ENCODE data around the gene SIVA1.
"Not testable (repeated sequence)": the region's sequence is repeated elsewhere in the genome, so short reads cannot be mapped to it uniquely, and the experiment has no call there.

The SIVA1 gene

DNA sequence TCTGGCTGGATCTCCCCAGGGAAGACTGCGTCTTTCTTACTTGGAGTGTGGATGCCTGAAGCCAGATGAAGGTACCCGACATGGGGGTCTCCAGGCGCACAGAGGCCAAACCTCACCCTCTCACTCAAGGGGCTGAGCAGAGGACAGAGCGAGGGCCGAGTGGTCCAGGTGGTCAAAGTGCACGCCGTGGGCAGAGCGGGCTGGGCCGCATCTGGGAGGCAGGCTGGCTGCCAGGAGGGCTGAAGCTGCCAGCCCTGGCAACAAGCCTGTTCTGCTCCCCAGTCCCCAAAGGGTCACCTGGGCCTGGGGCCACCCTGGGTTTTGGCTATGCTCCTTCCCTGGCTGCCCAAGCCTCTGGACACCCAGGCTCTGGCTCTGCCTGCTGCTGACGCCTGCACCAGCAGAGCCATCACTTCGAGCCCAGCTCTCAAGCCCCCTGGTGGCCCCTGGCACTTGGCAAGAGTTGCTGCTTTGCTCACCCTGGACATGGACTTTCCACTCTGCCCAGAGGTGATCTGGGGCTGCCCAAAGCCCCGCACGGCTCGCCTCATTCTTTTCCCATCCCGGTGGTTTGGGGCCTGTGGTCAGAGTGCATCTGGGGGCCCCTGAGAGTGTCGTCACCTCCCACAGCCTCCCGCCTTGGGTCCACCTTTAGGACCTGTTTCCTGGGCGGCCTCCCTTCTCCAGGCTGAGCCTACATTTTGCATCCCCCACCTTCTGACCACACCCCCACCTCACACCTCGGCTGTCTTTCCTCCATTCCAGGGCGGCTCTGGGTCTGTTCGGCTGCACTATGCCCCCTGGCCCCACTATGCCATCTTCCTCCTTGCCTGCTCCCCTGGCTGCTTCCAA is 26.1 kb upstream of the SIVA1 start:
- H3K36me3 Mint-ChIP-seq, result no peaks in the 10 kb centered on the region
- no peaks in the 10 kb centered on the region for H3K4me1 Mint-ChIP-seq (ENCODE audit: low read depth)
- no peak overlapping the region for H3K27ac Mint-ChIP-seq
- H3K9me3 Mint-ChIP-seq (ENCODE audit: low read depth), result no peaks in the 10 kb centered on the region
- H3K4me3 Mint-ChIP-seq, result no peak overlapping the region
- H3K27me3 Mint-ChIP-seq, result no peaks in the 10 kb centered on the region

DNA sequence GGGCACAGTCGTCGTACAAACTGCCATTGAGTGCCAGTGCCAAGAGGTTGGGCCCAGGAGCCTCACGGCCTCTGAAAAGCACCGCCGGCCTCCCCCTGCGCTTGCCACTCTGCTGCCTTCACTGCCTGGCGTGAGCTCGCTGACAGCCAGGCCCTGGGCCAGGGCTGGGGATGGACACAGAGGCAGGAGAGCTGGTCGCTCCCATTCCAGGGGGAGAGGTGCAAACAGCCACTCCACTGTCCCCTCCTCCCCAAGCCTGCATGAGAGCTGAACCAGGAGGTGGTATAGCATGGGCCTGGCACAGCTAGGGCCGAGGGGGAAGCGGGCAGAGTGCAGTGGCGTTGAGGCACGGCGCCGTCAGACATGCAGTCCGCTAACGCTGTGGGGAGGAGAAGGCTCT is 24.3 kb upstream of the SIVA1 start:
- H3K27ac Mint-ChIP-seq, result no peak overlapping the region
- no peaks in the 10 kb centered on the region for H3K36me3 Mint-ChIP-seq
- H3K4me3 Mint-ChIP-seq, result no peak overlapping the region
- H3K9me3 Mint-ChIP-seq (ENCODE audit: low read depth), result no peaks in the 10 kb centered on the region
- H3K27me3 Mint-ChIP-seq, result no peaks in the 10 kb centered on the region
- no peaks in the 10 kb centered on the region for H3K4me1 Mint-ChIP-seq (ENCODE audit: low read depth)

DNA sequence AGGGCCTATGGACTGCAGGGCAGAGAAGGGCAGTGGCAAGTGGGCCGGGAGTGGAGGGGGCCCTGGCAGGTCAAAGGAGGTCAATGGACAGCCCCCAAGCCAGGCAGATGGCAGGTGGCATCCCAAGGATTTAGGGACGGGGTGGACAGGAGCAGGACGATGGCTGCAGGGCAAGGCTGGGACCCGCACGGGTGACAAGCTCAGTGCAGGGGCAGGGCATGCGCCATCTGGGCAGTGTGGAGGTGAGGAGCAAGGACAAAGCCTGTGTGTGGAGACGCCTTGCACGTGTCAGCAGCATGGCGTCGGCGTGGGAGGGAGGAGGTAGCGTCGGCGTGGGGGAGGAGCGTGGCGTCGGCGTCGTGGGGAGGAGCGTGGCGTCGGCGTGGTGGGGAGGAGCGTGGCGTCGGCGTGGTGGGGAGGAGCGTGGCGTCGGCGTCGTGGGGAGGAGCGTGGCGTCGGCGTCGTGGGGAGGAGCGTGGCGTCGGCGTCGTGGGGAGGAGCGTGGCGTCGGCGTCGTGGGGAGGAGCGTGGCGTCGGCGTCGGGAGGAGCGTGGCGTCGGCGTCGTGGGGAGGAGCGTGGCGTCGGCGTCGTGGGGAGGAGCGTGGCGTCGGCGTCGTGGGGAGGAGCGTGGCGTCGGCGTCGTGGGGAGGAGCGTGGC is 23.6 kb upstream of the SIVA1 start:
- not testable (repeated sequence) for H3K4me3 Mint-ChIP-seq; H3K4me1 Mint-ChIP-seq (ENCODE audit: low read depth); H3K9me3 Mint-ChIP-seq (ENCODE audit: low read depth); H3K27me3 Mint-ChIP-seq; H3K27ac Mint-ChIP-seq; H3K36me3 Mint-ChIP-seq

DNA sequence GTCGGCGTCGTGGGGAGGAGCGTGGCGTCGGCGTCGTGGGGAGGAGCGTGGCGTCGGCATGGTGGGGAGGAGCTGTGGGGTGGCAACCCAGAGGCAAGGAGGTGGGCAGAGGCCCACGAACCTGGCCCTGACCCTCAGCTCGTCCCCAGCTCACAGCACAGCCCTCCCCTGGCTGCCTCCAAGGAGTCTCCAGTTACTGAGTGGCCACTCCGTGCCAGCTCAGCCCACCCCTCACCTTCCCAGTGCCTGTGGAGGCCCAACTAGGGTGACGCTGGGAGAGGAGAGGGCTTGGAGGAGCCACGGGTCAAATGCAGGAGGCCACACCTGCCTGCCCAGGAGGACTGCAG is 23.1 kb upstream of the SIVA1 start:
- no peaks in the 10 kb centered on the region for H3K27me3 Mint-ChIP-seq
- no peaks in the 10 kb centered on the region for H3K36me3 Mint-ChIP-seq
- no peaks in the 10 kb centered on the region for H3K9me3 Mint-ChIP-seq (ENCODE audit: low read depth)
- no peak overlapping the region for H3K4me3 Mint-ChIP-seq
- no peaks in the 10 kb centered on the region for H3K4me1 Mint-ChIP-seq (ENCODE audit: low read depth)
- H3K27ac Mint-ChIP-seq, result no peak overlapping the region

DNA sequence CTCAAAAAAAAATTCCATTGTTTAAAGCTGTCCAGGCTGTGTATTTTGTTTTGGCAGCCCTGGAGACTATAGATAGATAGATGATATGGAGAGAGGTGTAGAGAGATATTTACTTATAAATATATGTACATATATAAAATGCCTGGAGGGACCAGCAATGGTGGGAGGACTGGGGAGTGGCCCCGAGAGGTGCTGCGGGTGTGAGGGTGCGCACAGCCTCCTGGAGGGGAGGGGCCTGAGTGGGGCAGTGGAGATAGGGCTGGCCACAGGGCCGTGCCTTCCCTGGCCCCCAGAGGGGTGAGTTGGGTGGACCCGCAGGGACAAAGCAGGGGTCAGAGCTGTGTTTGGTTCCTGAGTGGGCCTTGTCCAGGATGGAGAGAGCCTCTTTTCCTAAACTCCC is 22.5 kb upstream of the SIVA1 start:
- Mint-ChIP-seq H3K9me3 (ENCODE audit: low read depth) (no peaks in the 10 kb centered on the region), H3K27ac (no peak overlapping the region), H3K36me3 (no peaks in the 10 kb centered on the region), H3K4me3 (no peak overlapping the region), H3K4me1 (ENCODE audit: low read depth) (no peaks in the 10 kb centered on the region), H3K27me3 (no peaks in the 10 kb centered on the region)

DNA sequence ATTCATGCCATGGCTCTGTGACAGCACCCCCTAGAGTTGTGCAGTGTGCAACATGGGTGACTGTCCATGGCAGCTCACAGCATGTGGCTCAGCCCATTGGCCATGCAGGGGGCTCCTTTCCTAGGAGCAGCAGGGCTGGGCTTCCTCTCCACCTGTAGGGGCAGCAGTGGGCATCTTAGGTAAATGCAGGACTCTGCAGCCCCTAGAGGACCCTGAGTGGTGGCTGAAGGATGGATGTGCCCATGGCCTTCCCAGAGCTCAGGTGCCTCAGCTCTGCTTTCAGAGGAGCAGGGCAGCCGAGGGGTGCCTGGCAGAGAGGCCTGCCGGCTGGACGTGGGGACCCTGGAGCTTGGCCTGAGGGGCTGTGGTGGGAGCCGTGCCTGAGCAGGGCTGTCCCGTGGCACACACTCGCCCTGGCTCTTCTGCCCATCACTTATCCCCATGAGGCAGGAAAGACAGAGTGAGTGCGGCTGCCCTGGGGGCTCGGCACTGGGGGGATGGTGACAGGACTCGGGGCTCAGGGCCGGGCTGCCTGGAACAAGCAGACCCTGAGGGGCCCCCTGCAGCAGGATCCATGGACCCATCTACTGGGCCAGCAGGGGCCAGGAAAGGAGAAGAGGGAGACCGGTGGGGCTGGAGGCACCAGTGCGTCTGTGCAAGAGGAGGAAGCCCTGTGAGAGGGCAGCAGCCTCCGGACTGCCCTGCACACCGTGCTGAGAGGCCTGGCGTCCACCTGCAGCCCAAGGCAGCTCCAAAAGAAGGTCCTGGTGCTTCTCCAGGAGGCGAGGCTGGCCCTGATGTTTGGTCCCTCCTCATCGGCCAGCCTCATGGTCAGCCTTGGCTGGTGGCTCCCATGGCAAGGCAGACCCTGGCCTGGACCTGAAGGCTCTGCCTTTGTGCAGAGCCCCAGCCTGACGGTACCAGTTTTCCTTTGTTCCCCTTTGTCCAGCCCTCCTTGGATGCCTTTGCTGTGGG is 21.3 kb upstream of the SIVA1 start:
- Mint-ChIP-seq H3K27me3 (no peaks in the 10 kb centered on the region), H3K4me1 (ENCODE audit: low read depth) (no peaks in the 10 kb centered on the region), H3K4me3 (no peak overlapping the region), H3K27ac (no peak overlapping the region), H3K9me3 (ENCODE audit: low read depth) (no peaks in the 10 kb centered on the region), H3K36me3 (no peaks in the 10 kb centered on the region)

DNA sequence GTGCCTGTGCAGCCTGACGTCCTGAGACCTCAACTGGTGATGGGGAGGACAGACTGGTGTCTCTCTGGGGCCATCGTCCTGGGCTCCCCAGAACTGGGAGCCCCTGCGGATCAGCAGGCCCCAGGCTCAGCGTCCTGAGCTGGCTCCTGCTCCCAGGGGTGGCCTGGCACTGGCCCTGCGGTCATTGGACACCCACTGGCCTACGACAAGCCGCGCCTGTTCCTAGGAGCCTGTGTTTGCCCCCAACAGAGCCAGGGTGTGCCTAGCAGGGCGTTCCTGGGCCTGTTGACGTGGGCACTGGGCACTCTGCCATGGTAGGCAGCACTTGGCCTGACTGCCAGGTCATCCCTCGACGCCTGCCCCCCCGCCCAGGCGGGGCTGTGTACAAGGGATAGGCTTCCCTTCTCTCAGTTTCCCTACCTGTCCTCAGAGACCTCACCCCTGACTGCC is 20.6 kb upstream of the SIVA1 start:
- H3K27ac Mint-ChIP-seq, result no peak overlapping the region
- no peaks in the 10 kb centered on the region for H3K9me3 Mint-ChIP-seq (ENCODE audit: low read depth)
- H3K27me3 Mint-ChIP-seq, result no peaks in the 10 kb centered on the region
- no peaks in the 10 kb centered on the region for H3K36me3 Mint-ChIP-seq
- no peaks in the 10 kb centered on the region for H3K4me1 Mint-ChIP-seq (ENCODE audit: low read depth)
- no peak overlapping the region for H3K4me3 Mint-ChIP-seq

DNA sequence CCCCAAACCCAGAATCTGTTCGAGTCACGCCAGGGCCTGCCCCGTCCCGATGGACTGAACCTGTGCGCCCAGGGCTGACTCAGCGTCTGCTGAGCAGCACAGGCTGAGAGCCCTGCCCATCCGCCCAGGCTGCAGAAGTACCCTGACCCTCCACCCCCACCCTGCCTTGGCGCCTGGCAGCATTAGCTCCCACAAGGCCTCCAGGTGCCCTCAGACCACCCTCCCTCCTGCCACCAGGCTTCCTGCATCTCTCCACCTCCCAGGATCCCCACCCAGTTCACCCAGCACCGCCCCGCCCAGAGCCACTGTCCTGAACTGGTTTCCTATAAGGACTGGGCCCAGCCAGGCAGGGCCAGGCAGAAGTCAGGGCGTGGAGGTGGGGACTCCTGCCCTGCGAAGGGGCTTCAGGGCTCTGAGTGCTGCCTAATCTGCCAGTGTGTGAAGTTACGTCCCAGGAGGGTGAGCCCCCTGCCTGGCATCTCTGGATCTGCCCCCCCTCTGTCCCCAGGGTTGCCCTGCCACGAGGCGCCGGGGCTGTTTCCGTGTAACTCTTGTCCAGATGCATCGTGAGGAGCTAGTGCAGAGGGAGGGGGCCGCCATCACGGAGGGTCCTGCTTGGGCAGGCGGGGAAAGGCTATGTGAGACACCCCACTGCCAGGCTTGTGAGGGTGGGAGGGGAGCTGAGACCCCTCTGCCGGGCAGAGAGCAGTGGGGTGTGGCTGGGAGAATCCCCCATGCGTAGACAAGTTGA is 19.8 kb upstream of the SIVA1 start:
- H3K27ac Mint-ChIP-seq, result no peak overlapping the region
- no peaks in the 10 kb centered on the region for H3K4me1 Mint-ChIP-seq (ENCODE audit: low read depth)
- no peaks in the 10 kb centered on the region for H3K36me3 Mint-ChIP-seq
- no peak overlapping the region for H3K4me3 Mint-ChIP-seq
- H3K9me3 Mint-ChIP-seq (ENCODE audit: low read depth), result no peaks in the 10 kb centered on the region
- no peaks in the 10 kb centered on the region for H3K27me3 Mint-ChIP-seq

DNA sequence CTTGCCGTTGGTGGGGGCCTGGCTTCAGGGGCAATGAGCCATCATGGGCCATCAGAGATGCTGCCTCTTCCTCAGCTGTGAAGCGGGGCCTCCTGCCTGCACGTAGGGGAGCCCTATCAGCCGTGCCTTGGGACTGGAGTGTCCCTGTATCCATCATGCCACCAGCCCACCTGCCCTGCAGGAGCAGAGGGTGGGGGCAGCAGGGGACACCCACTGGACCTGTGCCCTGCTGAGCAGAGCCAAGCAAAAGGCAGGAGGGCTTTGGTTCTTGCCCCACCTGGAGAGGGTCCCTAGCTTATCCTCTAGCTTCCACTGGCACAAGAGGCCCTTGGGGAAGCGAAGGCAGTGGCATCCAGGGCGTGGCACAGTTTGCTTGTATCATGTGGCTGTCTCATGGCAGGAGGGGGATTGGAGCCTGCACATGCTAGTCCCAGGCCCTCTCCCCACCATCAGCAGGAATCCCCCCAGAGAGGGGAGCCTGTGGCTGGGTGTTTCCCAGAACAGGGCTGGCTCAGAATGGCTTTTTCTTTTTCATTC is 18.8 kb upstream of the SIVA1 start:
- Mint-ChIP-seq H3K27ac (no peak overlapping the region), H3K4me3 (no peak overlapping the region), H3K36me3 (no peaks in the 10 kb centered on the region), H3K9me3 (ENCODE audit: low read depth) (no peaks in the 10 kb centered on the region), H3K27me3 (no peaks in the 10 kb centered on the region), H3K4me1 (ENCODE audit: low read depth) (no peaks in the 10 kb centered on the region)

DNA sequence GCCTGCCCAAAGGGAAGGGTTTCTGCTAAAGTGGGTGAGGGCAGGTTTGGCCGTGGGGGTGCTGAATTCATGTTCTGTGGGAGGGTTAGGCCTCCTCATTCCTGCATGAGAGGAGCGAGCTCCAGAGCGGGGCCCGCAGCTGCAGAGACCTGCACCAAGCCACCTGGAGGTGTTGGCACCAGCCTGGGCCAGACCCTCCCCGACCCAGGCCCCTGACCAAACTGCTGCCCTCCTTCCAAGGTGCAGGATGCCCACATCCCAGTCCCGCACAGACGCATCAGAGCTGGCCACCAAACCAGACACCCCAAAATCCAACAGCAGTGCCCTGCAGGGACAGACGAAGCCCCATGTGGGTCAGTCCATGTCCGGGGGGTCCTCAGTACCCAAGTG is 18.4 kb upstream of the SIVA1 start:
- H3K9me3 Mint-ChIP-seq (ENCODE audit: low read depth), result no peaks in the 10 kb centered on the region
- H3K4me3 Mint-ChIP-seq, result no peak overlapping the region
- H3K36me3 Mint-ChIP-seq, result no peaks in the 10 kb centered on the region
- H3K4me1 Mint-ChIP-seq (ENCODE audit: low read depth), result no peaks in the 10 kb centered on the region
- H3K27ac Mint-ChIP-seq, result no peak overlapping the region
- no peaks in the 10 kb centered on the region for H3K27me3 Mint-ChIP-seq

DNA sequence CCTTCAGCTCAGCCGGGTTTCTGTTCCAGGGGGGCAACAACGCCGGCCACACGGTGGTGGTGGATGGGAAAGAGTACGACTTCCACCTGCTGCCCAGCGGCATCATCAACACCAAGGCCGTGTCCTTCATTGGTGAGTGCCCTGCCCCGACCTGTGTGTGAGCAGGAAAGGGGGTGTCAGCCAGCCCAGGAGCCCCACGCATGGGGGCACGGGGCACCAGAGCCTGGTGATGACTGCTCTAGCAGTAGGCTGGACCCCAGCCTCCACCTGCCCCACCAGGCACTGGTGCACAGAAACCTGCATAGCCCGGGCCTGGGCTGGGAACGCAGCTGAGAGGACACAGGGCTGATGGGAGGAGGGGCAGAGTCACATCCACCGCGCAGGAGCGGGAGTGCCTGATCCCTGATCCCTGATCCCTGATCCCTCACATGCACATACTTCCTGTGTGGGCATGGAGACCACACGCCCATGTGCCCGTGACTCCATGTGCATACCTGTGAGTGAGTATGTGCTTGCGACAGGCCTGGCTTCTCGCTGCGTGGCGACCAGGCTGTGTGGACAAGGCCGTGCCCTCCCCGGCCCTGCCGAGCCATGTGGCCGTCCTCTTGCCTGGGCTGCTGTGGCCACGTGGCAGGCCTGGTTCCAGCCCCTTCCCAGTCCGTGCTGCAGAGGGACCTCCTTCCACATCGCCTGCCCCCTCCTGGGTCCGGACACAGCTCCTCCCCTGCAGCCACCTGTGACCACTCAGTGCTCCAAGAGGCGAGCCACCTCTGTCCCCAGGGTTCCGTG is 17.8 kb upstream of the SIVA1 start:
- peaks cover 1% of the 10 kb centered on the region for H3K36me3 Mint-ChIP-seq
- H3K4me3 Mint-ChIP-seq, result no peak overlapping the region
- no peak overlapping the region for H3K27ac Mint-ChIP-seq
- H3K9me3 Mint-ChIP-seq (ENCODE audit: low read depth), result no peaks in the 10 kb centered on the region
- no peaks in the 10 kb centered on the region for H3K27me3 Mint-ChIP-seq
- H3K4me1 Mint-ChIP-seq (ENCODE audit: low read depth), result no peaks in the 10 kb centered on the region

DNA sequence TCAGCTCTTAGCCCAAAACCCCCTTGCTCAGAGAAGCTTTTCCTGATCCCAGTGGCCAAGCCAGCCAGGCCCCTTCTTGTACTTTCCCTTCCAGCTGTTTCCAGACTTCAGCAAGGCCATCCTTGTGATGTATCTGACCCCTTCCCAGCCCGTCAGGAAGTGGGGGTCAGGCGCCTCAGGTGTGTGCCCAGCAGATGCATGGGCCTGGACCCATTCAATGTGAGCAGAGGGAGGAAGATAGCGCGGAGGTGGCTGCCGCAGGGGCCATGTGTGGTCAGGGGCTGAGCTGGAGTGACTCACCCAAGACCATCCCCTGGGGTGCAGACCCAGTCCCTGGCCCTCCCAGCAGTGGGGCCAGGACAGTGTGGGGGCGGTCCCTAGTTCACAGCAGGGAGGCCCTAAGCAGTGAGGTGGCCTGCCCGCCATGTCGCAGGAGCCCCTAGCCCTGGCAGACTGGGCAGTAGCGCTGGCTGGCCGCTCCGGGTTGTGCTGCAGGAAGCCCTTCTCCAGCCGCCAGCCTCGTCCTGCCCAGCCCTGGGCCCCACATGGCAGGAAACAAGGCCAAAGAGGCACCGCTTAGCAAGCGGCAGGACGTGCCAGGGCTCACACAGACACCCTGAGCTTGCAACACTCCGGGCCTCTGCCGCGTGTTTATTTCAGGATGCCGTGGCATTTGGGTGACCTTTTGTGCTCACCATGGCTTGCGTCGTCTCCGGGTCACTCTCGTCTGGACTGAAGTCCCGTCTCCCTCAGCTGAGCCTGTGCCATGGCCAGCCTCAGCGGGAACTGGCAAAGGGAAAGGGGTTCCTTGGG is 16.9 kb upstream of the SIVA1 start:
- Mint-ChIP-seq H3K4me1 (ENCODE audit: low read depth) (no peaks in the 10 kb centered on the region), H3K27me3 (no peaks in the 10 kb centered on the region), H3K4me3 (no peak overlapping the region), H3K36me3 (peaks cover 2% of the 10 kb centered on the region), H3K27ac (no peak overlapping the region), H3K9me3 (ENCODE audit: low read depth) (no peaks in the 10 kb centered on the region)

DNA sequence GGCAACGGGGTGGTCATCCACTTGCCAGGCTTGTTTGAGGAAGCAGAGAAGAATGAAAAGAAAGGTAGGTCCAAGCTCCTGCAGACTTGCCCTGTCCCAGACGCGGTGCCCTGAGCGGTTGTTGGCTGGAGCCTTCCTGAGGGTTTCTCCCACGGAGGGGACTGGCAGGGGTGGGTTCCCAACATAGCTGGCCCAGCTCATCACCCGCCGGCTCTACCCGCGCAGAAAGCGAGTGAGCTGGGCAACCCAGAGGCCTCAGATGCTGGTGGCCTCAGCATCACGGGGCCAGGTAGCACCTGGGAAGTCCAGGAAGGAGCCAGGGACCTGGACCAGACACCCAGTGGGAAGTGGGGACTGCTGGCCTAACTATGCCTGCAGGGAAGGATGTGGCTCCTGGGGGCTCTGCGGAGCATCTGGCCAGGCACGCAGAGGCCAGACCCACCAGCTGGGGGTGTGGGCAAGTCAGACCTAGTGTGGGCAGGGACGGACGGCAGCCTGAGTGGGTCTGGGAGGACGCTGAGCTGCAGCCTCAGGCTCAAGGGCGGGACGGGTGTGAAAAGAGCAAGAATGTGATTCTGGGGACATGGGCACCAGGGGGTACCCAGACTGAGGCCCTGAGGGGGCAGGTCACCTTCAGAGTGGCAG is 14.4 kb upstream of the SIVA1 start:
- Mint-ChIP-seq H3K4me3 (no peak overlapping the region), H3K27me3 (no peaks in the 10 kb centered on the region), H3K9me3 (ENCODE audit: low read depth) (no peaks in the 10 kb centered on the region), H3K27ac (no peak overlapping the region), H3K36me3 (peaks cover 2% of the 10 kb centered on the region), H3K4me1 (ENCODE audit: low read depth) (no peaks in the 10 kb centered on the region)

All from activated naive CD8-positive, alpha-beta T cell (primary cell).